Adrenal gland (tissue), 5 donors: Measurements from ENCODE around the gene HOMEZ.

Source experiments
- POLR2A ChIP-seq, 2 donors: fragments of 450-650 bp; IDR thresholded peaks; one replicate each; pipeline ENCODE4 v1.6.1; 2017; ENCODE audit warnings: antibody characterized with exemption in 2 of 2, mild to moderate bottlenecking in 2 of 2, moderate library complexity in 1 of 2
- TF ChIP-seq, protein P1 (sequence below), 6 experiments: fragments of 450-650 bp in 4 of 6; fragments of 200-600 bp in 2 of 6; sonication (generic) in 1 of 6; IDR thresholded peaks; 1 replicate in 5 of 6; 2 replicates in 1 of 6; pipeline versions ENCODE4 v1.5.1 to v1.8.0; 2016 to 2021; ENCODE audit warnings: antibody characterized with exemption in 6 of 6, mild to moderate bottlenecking in 2 of 6, moderate library complexity in 1 of 6
- donor health status: DM: no; HTN: no; CAD: no.

DNA sequence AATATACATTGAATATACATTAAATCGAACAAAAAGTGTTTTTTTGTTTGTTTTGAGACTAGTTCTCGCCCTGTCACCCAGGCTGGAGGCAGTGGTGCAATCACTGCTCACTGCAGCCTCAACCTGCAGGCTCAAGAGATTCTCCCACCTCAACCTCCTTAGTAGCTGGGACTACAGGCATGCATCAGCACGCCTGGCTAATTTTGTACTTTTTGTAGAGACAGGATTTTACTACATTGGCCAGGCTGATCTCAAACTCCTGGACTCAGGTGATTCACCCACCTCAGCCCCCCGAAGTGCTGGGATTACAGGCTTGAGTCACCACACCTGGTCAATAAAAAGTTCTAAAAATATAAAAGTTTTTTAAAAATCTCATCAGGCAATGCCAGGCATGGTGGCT lies 58.4 kb downstream of the HOMEZ start:
- TF ChIP-seq, protein P1, sequence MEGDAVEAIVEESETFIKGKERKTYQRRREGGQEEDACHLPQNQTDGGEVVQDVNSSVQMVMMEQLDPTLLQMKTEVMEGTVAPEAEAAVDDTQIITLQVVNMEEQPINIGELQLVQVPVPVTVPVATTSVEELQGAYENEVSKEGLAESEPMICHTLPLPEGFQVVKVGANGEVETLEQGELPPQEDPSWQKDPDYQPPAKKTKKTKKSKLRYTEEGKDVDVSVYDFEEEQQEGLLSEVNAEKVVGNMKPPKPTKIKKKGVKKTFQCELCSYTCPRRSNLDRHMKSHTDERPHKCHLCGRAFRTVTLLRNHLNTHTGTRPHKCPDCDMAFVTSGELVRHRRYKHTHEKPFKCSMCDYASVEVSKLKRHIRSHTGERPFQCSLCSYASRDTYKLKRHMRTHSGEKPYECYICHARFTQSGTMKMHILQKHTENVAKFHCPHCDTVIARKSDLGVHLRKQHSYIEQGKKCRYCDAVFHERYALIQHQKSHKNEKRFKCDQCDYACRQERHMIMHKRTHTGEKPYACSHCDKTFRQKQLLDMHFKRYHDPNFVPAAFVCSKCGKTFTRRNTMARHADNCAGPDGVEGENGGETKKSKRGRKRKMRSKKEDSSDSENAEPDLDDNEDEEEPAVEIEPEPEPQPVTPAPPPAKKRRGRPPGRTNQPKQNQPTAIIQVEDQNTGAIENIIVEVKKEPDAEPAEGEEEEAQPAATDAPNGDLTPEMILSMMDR (IDR thresholded peaks at IDR 0.05) = no peak
- TF ChIP-seq POLR2A (IDR thresholded peaks at IDR 0.05) = no peak
